OCI-LY7 (cell line): ENCODE results near the gene ZRSR2.

Experiments used
- EZH2phosphoT487 ChIP-seq: fragments of 200-600 bp; sonication (generic); IDR thresholded peaks from 2 replicates; pipeline ENCODE4 v1.6.1; 2018; ENCODE audit warnings: low read depth, borderline replicate concordance, mild to moderate bottlenecking, mixed run types, antibody characterized with exemption, low read length, moderate library complexity, mixed read lengths
- TF ChIP-seq, protein P1 (sequence below): fragments of 200-600 bp; sonication (generic); conservative IDR thresholded peaks from 2 replicates; pipeline ENCODE4 v1.5.1; 2014; ENCODE audit warnings: mild to moderate bottlenecking, antibody characterized with exemption, low read length, moderate library complexity, mixed read lengths

DNA sequence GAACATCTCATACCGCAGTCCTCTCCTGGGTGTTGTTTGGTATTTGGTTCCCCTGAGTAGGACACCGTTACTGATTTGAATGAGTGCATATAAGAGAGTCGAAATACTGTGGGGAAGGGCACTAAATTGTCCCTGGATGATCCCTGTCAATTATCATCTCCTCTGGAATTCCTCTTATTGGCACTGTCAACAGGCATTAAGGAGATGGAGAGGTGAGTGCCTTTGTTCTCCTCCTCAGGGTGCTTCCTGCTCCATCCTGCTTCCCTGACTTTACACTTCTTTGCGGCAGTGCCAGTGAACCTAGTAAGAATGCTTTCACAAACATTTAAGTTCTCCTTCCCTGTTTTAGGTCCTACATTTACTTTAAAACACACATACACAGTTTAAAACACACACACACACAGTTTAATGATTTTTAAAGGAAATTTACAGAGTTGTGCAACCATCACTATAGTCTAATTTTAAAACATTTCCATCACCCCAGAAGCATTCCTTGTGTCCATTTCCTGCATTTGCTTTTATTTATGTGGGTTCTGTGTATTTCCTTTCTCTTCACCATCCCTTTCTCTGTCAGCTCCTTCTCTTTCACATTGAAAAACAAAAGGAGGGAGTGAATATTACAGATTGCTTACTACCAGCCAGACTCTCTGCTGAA, 20.9 kb upstream of the ZRSR2 start:
- TF ChIP-seq, protein P1, sequence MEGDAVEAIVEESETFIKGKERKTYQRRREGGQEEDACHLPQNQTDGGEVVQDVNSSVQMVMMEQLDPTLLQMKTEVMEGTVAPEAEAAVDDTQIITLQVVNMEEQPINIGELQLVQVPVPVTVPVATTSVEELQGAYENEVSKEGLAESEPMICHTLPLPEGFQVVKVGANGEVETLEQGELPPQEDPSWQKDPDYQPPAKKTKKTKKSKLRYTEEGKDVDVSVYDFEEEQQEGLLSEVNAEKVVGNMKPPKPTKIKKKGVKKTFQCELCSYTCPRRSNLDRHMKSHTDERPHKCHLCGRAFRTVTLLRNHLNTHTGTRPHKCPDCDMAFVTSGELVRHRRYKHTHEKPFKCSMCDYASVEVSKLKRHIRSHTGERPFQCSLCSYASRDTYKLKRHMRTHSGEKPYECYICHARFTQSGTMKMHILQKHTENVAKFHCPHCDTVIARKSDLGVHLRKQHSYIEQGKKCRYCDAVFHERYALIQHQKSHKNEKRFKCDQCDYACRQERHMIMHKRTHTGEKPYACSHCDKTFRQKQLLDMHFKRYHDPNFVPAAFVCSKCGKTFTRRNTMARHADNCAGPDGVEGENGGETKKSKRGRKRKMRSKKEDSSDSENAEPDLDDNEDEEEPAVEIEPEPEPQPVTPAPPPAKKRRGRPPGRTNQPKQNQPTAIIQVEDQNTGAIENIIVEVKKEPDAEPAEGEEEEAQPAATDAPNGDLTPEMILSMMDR = no peak
- TF ChIP-seq EZH2phosphoT487 = no peak
